Activated T-helper 1 cell treated with anti-CD3 and anti-CD28 coated beads, Interleukin-2, amount 50 U/mL, for 16 hours (primary cell): ENCODE data around the gene MAPK12.

Experiments
- DNase-seq, 2 donors: peaks; one replicate each; pipeline ENCODE4 v3.0.0-alpha.2; 2020; ENCODE audit warnings: low read depth in 1 of 2, low spot score in 1 of 2

Gene MAPK12

DNA sequence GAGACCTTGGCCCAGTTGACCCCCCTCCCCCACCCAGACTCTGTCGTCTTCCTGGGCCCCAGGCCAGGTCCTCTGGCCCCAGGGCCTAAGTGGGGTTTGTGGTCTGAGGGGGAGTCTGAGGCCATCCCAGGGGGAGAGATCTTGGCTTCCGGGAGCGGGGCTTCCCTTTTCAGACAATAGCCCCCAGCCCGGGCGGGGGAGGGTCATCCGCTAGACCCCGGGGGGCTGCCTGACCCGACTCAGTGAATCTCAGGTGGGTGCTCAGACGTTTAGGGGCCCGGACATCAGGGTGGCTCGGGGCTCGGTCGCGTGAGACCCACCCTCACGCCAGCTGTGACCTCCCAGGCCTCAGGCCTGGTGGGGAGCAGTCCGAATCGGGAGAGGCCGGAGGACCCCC, 8.1 kb upstream of the MAPK12 start:
- no peak for DNase-seq

DNA sequence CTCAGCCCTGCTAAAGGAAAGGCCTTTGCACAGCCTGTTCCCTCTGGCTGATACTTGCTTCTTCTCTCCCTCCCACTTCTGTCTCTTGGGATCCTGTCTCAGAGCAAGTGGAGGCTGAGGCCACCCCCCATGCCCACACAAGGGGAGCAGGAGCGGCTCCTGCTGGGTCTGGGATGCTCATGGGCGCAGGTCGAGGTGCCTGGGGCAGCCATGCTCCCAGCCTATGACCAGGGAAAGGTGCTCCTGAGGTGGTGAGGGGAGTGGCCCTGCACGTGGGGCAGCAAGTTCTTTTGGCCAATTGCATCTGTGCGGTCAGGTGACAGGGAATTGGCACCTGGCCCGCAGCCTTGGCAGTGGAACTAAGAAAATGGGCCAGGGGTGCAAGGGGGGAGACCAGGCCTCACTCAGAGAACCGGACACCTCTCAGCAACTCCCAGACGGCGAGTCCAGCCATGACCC, 7.2 kb upstream of the MAPK12 start:
- no peak for DNase-seq

DNA sequence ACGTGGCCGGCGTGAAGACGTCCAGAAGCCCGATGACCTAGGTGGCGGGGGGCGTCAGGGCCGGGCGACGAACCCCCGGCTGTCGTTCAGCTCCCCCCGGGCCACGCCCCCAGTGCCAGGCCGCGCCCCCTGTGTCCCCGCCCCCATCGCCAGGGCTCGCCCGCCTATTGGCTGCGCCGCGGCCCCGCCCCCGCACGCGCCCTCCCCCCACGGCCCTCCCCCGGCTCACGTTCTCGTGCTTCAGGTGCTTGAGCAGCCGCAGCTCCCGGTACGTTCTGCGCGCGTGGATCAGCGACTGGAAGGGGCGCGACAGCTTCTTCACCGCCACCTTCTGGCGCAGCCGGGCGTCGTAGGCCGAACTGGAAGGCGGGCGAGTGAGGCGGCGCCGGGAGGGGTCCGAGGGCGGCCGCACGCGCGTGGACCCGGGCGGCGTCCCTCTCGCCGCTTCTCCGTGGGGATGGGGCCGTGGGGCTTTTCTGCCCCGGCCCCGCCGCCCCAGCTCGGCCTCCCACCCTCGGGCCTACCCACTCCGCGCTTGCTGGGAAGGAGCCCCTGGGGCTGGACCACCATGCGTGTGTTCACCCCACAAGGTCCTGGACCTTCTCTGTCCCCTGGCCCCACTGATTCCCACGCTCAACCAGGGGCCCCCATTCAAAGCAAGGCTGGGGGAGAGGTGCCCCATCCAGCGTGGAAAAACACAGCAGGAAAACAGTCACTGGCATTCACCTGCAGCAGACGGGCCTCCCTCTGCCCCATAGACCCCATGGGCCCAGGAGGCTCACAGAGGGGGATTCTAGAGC, 6.3 kb upstream of the MAPK12 start:
- DNase-seq, result peak in 1 of 2 donors; percentile 38

DNA sequence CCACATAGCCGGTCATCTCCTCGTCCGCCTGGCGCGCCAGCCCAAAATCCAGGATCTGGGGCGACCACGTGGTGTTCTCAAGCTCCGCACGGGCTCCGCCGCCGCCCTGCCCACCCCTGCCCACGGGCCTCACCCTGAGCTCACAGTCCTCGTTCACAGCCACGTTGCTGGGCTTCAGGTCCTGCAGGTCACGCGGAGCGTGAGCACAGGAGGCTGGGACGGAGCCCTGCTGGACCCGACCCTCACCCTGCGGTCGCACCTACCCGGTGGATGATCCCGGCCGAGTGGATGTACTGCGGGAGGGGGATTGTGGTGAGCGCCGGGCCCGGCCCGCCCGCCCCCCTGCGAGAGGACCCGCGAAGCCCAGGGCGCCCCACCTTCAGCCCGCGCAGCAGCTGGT, 5.5 kb upstream of the MAPK12 start:
- DNase-seq, result no peak

DNA sequence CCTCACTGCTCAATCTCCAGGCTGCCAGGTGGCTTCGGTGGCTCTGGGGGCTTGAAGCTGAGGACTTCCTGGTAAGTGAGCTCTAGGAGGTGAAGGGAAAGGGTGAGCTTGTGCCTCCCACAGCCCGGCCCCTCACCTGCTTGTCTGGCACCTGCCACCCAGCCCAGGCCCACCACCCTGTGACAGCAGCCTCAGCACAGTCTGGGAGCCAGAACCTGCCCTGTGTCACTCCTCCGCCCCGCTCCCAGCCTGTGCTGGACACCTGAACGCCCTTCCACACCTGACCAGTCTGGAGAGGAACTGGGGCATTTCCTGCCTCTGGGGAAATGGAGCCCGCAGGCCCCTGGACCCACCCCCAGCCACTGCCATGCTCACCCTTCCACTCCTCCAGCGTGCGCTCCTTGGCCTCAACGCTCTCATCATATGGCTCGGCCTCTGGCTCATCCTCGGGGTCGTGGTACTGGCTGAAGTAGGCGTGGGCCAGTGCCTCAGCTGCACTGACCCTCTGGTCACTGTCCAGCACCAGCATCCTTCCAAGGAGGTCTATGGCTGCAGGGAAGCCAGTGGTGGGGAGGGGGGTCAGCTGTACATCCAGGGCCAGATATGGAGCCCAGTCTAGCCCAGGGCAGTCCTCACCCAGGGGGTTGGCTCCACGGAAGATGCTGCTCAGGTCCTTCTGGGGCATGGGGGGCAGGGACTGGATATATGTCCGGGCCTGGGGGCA, 3.6 kb upstream of the MAPK12 start:
- no peak for DNase-seq

DNA sequence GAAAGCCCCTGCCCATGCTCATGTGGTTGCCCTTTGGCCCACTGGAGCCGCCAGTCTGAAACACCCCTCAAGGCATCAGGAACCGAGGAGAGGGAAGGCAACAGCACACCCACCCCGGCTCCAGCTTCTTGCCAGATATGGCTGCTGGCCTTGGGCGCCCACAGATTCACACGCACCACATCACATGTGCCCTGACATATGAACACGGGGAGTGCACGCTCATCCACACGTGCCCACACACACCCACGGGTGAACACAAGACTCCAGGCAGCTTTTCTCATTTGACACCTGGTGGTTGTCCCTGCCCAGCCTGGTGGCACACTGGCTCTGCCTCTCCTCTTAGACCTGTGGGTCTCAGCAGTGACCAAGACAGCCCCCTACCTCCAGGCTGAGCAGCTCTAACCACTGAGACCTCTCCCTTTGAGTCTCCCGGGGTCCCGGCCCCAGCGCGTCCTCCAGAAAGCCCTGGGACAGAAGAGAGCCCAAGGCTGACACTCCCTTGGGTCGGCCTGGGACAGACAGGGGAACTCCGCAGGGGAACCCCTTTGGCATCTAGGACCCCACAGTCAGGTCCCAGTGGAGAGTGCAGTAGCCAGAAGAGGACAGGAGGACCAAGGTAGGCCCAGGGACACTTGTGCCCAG, 2.7 kb upstream of the MAPK12 start:
- DNase-seq, result no peak

DNA sequence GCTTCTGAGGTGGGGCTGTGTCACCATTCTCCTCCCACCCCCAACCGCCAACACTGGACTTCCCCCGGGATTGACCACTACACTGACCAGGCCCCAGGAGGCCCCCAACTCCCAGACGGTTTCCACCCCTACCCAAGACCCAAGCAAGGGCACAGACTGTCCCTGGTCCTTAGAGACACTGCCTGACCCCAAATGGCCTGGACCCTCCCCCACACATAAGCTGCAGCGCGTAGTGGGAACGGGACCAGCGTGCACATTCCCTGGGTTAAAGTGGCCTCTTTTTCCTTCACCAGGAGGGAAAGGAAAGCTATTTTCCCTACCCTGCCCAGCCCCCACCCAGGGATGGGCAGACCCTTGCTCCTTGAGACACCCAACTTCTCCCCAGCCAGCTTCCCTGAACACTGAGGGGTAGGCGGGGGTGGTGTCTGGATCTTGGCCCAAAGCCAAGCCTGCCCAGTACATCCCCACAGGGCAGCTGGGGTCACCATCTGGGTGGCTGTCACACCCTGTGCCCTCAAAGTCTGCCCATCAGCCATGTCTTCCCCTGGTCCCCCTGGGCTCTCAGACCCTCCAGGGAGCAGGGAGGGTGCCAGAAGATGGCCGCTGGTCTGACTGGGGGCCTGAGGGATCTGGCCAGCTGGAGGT, 1.6 kb upstream of the MAPK12 start:
- DNase-seq, result no peak

DNA sequence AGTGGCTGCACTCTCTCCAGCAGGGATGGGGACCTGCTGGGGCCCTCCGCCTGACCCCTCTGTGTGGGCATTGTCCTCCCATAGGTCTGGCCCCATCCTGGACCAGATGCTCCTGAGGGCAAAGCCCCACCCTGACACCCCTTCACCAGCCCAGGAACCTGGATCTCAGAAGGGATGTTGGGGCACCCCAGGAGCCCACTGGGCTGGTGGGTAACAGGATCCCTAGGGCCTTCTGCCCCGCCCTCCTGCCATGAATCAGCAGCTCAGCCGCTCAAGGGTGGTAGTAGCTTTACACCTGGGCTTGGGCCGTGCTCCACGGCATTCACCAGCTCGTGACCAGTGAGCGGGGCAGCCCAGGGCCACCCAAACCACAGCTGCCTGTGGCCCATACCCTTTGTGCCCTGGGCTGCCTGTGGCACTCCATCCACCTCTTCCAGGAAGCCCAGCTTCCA, 1.0 kb upstream of the MAPK12 start:
- no peak for DNase-seq

DNA sequence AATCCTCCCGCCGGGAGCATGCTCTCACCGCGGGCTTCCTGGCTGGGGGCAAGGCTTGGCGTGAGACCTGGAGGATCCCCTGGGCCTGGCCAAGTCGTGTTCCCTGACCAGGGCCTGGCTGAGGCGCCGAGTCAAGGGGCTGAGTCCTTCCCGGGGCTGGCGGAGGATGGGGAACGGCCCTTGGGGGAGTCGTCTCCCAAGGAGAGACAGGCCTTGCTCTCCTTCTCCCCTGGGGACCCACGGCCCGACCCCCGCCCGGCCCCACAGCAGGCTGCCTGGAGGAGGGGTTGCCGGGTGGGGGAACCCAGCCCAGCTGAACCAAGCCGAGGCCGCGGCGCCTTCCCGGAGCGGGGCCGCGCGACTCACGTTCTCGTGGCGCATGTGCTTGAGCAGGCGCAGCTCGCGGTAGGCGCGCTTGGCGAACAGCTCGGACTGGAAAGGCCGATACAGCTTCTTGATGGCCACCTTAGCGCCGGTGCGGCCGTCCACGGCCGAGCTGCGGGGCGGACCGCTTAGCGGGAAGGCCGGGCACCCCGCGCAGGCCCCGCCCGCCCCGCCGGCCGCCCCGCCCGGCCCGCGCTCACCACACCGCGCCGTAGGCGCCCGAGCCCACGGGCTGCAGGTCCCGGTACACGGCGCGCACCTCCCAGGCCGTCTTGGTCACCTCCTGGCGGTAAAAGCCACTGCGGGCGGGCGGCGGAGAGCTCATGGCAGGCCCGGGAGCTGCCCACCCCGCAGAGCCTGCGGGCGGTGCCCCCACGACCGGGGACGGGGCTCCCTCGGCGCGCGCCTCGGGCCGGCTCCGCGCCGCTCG, 475 bp downstream of the MAPK12 start:
- no peak for DNase-seq

DNA sequence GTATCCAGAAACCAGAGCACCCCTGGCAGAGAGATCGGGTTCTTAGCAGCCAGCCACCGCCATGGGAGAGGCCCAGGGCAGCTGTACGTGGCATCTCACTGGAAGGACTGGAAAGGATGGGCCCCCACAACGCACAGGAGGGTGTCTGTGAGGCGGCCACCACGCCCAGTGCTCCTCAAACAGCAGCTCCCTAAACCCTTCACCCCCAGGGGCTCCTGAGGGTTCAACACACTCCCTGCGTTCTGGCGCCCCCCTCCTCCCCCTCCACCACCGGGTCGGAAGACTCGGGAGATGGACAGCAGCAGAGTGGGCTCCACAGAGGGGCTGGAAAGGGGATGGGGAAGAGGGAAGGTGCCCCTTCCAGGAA, 1.1 kb downstream of the MAPK12 start:
- no peak for DNase-seq

DNA sequence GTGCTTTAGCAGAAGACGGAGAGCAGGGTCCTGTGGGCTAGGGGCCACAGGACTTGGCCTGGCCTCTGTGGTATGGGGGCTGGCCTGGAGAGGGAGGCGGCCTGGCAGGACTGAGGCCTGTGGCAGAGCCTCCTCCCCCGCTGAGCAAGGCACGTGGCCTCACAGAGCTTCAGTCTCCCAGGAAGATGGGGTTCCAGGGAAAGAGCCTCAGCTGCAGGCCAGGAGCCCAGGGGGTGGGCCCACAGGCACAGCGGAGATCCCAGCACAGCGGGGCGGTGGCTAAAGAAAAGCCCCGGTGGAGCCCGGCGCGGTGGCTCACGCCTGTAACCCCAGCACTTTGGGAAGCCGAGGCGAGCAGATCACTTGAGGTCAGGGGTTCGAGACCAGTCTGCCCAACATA, 2.2 kb downstream of the MAPK12 start:
- DNase-seq, result no peak

DNA sequence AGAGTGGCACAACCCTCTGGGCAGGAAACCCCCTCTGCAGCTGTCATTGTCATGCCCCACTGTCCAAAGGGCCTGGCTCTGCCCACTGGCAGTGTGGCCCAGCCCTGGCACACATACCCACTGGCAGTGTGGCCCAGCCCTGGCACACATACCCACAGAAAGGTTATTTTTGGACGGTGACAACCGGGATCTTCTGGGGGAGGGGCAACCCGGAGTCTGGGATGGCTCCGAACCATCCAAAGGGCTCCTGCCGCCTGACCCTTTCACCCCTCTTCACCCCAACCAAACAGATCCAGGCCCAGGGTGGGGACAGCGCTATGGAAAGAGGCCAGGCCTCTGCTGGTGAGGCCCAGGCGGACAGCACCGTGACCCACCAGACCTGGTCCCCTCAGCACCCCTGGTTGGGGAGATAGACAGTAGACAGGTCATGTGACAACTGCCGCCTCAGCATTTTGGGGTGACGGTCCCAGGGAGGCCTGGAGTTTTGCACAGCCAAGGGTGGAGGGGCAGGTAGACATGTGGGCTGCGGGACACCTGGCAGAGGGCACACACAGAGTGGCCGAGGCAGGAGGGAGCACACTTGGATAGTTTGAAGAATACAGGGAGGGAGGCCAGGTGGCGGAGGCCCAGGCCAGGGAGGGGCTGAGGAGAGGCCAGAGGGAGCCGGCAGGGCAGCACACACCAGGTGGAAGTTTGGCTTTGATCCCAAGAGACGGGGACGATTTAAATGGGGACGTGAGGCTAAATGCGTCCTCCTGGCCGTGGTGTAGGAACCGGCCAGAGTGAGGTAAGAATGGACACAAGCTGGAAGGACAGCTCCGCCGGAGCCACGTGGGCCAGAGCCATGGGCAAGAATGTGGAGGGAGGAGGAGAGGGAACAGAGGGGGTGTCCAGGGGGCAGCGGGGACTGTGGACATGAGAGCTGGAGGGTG, 2.9 kb downstream of the MAPK12 start:
- DNase-seq, result no peak

DNA sequence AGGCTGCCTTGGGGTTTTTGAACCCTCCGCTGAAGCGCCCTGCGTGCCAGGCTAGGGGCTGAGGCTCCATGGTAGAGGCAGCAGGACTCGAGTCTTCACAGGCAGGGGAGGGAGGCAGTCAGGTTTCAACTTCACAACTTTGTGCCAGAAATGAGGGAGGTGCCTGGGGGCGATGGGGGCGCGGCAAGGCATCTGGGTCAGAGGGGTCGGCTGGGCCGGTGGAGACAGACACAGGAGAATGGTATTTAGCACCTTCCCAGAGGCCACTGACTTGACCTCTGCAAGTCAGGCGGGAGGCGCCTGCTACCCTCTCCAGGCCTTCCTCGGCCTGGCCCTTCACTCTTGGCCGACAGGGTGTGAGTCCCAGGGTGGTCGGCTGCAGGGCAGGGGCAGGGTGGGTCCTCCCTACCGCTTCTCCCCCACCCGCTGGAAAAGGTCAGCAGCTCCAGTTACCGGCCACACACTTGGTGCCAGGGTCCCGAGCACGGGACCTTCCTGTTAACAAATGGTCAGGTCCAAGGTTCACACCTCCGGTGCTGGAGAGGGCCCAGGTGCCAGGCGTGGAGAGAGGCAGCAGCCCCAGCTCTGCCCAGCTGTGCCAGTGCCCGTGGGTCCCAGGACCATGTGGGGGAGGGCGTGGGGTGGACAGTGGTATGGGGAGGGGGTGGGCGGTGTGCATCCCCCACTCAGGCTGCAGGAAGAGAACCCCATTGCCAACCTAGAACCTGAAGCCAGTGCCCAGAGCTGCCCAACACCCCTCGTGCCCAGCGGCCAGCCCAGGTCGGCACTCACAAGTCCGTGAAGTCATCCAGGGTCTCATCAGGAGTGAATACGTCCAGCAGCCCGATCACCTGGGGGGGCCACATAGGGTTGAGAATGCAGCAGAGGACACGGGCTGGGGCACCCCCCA, 3.8 kb downstream of the MAPK12 start:
- DNase-seq, result no peak

DNA sequence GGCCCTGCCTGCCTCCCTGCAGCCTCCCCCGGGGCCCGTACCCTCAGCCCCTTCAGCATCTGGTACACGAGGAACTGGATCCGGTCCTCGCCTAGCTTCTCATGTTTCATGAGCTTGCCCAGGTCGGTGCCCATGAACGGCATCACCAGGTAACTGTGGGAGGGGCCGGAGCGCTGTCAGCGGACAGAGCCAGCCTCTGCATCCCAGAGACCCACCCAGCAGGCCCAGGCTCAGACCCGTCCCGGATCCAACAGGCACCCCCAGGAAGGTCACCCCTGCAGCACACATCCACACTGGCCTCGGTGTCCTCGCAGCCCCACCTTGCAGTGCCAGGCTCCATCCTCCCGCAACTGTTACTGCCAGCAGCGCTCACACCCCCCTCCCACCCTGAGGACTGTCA, 4.4 kb downstream of the MAPK12 start:
- DNase-seq, result no peak

DNA sequence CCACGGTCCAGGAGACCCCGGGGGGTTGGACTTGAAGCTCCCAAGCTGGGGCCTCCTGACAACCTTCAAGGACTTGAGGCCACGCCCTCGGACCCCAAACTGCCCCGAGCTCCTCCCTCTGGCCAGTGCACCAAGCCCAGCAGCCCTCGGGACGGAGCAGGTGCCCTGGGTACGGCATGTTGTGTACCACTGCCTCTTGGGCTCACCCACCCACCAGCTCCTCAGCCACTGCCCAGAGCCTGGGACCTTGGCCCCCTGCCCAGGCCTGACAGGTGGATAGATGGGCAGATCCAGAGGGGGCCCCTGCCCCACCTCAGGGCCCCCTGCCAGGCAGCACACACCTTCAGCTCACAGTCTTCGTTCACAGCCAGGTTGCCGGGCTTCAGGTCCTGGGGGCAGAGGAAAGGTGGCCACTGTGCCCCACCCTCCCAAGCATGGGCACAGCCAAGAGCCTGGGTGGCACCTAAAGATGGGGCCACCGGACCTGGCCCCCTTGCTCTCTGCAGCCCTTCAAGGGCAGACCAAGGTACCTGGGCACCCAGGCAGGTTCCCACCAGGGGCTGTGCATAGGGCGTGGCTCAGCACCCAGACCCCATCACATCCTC, 5.1 kb downstream of the MAPK12 start:
- no peak for DNase-seq

DNA sequence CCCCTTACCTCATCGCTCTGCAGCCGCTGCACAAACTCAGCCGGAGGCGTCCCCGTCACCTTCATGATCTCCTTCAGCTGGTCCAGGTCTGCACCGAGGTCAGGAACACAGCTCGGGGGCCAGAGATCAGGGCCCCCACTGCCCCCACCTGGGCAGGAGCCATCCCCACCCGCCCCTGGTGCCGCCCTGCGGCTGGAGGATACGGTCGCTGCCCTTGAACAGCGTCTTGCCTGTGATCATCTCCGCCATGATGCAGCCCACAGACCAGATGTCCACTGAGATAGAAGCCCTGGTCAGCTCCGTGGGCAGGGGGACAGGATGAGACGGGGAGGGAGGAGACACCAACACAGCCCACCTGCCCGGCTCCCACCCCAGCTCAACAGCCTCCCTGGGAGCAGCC, 5.9 kb downstream of the MAPK12 start:
- no peak for DNase-seq

DNA sequence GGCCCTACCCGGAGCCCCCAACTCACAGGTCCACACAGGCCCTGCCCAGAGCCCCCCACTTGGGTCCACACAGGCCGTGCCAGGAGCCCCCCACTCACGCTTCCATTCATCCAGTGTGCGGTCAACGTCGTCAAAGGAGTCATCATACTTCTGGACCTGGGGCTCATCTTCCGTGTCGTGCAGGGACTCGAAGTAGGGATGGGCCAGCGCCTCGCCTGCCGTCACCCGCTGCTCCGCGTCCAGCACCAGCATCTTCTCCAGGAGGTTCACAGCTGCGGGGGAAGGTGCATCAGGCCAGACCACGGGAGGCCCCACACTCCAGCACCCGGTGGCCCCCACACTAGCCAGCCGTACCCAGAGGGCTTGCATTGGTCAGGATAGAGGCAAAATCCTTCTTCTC, 6.4 kb downstream of the MAPK12 start:
- DNase-seq, result no peak

DNA sequence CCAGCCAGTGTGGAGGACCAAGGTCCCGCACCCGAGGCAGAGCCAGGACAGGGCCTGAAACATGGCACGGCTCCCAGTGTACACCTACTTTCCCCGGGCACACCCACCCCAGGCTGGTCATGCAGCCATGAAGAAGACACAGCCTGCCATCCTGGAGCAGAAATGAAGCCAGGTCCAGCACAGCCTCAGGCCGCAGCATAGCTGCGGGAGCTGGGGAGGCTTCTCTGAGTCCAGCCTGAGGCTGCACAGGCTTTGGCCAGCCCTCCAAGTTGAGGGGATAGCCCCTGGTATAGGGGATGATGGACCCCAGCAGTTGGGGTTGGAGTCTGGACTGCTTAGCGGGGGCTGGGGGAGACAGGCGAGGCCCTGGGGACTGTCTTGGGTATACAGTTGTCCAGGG, 7.5 kb downstream of the MAPK12 start:
- DNase-seq, result no peak
